Osteocyte (in vitro differentiated cells): Measurements from ENCODE around the gene DOCK8. TPM values are rescaled to one million over a fixed set of nuclear protein-coding genes. Genes with fewer than 3 reads are reported as not detected.

Experiments
- DNase-seq: peaks from one replicate; pipeline ENCODE4 v3.0.0; 2021; ENCODE audit warnings: mixed read lengths; ENCODE audit not compliant: unreplicated experiment; ENCODE audit errors: extremely low spot score
- H3K27ac Mint-ChIP-seq: one replicate; pipeline ENCODE4 v1.8.0; 2021; ENCODE audit warnings: mild to moderate bottlenecking, mixed read lengths; ENCODE audit not compliant: unreplicated experiment
- H3K27me3 Mint-ChIP-seq: one replicate; pipeline ENCODE4 v1.8.0; 2021; ENCODE audit warnings: mixed read lengths; ENCODE audit not compliant: unreplicated experiment
- H3K36me3 Mint-ChIP-seq: one replicate; pipeline ENCODE4 v1.8.0; 2021; ENCODE audit warnings: mixed read lengths; ENCODE audit not compliant: unreplicated experiment
- H3K4me1 Mint-ChIP-seq: one replicate; pipeline ENCODE4 v1.8.0; 2021; ENCODE audit warnings: mixed read lengths; ENCODE audit not compliant: unreplicated experiment
- H3K4me3 Mint-ChIP-seq: one replicate; pipeline ENCODE4 v1.8.0; 2021; ENCODE audit warnings: mild to moderate bottlenecking, moderate library complexity, mixed read lengths; ENCODE audit not compliant: unreplicated experiment
- H3K9me3 Mint-ChIP-seq: one replicate; pipeline ENCODE4 v1.8.0; 2021; ENCODE audit warnings: mixed read lengths; ENCODE audit not compliant: unreplicated experiment
- total RNA-seq: library from RNA; stranded (reverse); gene quantifications from 2 replicates; pipeline ENCODE4 v1.2.1, GENCODE V29; 2021
- TF ChIP-seq, protein P1 (sequence below): fragments of 200-600 bp; sonication (generic); IDR thresholded peaks from 2 replicates; pipeline ENCODE4 v1.5.0; 2021; ENCODE audit warnings: antibody characterized with exemption, mild to moderate bottlenecking, moderate library complexity

DOCK8 gene
- total RNA-seq, 1 donor from 2014 or later = not detected

DNA sequence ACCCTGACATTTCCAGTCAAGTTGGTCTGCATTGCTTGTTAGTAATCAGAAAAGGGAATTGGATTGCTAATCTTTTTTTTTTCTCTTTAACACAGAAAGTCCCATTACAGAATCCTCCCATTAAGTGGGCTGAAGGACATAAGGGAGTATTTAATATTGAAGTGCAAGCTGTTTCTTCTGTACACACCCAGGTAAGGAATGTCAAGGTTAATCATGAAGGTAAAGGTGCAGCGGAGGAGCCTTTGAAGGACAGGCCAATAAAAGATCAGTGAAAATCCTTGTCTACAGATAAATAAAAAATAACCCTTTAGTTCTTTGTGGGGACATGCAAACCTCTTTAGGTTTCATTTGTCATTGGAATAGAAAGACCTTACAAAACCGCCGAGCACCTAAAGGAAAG is 161.4 kb downstream of the DOCK8 start:
- no peaks in the 10 kb centered on the region for H3K27me3 Mint-ChIP-seq
- no peak overlapping the region for H3K4me3 Mint-ChIP-seq
- TF ChIP-seq, protein P1, sequence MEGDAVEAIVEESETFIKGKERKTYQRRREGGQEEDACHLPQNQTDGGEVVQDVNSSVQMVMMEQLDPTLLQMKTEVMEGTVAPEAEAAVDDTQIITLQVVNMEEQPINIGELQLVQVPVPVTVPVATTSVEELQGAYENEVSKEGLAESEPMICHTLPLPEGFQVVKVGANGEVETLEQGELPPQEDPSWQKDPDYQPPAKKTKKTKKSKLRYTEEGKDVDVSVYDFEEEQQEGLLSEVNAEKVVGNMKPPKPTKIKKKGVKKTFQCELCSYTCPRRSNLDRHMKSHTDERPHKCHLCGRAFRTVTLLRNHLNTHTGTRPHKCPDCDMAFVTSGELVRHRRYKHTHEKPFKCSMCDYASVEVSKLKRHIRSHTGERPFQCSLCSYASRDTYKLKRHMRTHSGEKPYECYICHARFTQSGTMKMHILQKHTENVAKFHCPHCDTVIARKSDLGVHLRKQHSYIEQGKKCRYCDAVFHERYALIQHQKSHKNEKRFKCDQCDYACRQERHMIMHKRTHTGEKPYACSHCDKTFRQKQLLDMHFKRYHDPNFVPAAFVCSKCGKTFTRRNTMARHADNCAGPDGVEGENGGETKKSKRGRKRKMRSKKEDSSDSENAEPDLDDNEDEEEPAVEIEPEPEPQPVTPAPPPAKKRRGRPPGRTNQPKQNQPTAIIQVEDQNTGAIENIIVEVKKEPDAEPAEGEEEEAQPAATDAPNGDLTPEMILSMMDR = no peak
- H3K9me3 Mint-ChIP-seq = no peaks in the 10 kb centered on the region
- H3K4me1 Mint-ChIP-seq = no peaks in the 10 kb centered on the region
- no peaks in the 10 kb centered on the region for H3K36me3 Mint-ChIP-seq
- no peak for DNase-seq
- no peak overlapping the region for H3K27ac Mint-ChIP-seq

DNA sequence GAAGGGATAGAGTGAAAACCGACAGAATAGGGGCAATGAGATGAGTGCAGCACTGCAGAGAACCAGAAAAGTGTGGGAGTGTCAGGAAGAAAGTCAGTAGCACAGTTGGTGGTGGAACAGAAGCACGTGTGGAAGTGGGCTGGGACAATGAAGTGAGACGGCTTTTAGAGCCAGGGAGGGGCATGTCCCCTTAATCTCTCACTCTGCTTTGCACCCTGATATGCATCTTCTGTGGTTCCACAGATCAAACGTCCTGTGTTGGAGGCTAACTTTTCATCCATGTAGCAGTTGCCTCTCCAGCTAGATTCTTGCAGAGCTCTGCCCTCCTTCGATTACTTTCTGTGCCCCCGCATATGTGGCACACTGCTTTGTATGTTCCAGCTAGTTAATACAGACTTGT is 163.6 kb downstream of the DOCK8 start:
- Mint-ChIP-seq H3K27me3 (no peaks in the 10 kb centered on the region), H3K9me3 (no peaks in the 10 kb centered on the region), H3K4me3 (no peak overlapping the region), H3K4me1 (no peaks in the 10 kb centered on the region), H3K27ac (no peak overlapping the region), H3K36me3 (no peaks in the 10 kb centered on the region)
- no peak for DNase-seq
- TF ChIP-seq, protein P1 = no peak

DNA sequence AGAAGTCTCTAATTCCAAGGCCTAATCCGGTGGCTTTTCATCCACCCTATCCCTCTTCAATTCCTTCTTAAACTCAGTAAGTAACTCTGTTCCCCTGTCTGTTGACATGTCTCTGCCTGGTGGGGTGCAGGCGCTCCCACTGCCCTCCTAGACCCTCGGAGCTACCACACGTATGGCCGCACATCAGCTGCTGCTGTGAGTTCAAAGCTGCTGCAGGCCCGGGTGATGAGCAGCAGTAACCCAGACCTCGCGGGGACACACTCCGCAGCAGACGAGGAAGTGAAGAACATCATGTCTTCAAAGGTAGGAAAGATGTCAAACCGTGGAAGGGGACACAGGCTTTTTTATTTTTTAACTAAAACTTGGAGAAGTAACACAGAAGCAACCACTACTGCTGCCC is 167.7 kb downstream of the DOCK8 start:
- Mint-ChIP-seq H3K4me3 (no peak overlapping the region), H3K36me3 (no peaks in the 10 kb centered on the region), H3K9me3 (no peaks in the 10 kb centered on the region), H3K4me1 (no peaks in the 10 kb centered on the region), H3K27me3 (no peaks in the 10 kb centered on the region), H3K27ac (no peak overlapping the region)
- TF ChIP-seq, protein P1 = no peak
- DNase-seq = no peak

DNA sequence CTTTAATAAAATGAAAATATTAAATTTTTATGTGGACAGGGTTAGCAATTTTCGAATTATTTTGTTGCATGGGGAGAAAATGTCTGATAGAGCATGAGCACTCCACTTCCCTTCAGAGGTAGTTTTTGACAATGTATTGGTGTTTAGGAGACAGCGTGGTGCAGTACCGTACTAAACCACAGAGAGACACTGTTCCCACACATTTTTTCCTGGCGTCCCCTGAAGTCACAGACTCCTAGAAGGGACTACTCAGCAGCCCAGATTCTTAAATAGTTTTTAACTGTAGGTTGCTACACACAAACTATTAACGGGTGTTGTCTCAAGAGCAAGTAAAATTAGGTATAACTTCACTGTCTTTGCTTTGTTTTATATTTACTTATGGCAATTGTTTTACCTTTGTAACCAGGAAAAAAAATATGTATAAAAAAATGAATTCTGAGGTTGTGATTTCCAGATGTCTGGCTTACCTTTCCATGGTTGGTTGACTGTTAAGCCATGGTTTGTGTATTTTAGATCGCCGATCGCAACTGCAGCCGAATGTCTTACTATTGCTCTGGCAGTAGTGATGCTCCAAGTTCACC is 171.2 kb downstream of the DOCK8 start:
- no peak for DNase-seq
- peaks cover under 1% of the 10 kb centered on the region for H3K27me3 Mint-ChIP-seq
- TF ChIP-seq, protein P1 = peak; percentile 62

DNA sequence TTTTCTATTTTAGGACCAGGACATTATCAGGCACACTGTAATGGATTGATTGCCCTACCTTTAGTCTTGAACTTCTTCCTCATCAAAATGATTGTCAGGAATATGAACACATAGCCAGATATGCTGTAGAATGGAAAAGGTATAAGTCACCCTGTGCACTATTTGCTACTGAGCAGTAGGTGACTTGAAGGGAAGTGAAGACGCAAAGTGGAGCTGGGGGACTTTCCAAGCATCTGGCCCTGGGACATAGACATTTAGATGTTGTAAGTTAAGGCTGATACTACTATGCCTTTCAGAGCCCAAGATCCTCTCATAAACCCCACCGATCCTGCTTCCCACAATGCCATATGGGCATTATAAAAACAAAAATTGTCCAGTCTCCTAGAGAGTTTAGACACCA is 174.5 kb downstream of the DOCK8 start:
- no peaks in the 10 kb centered on the region for H3K9me3 Mint-ChIP-seq
- H3K27ac Mint-ChIP-seq = no peak overlapping the region
- TF ChIP-seq, protein P1 = no peak
- peaks cover 2% of the 10 kb centered on the region for H3K27me3 Mint-ChIP-seq
- H3K4me1 Mint-ChIP-seq = no peaks in the 10 kb centered on the region
- H3K4me3 Mint-ChIP-seq = no peak overlapping the region
- no peaks in the 10 kb centered on the region for H3K36me3 Mint-ChIP-seq
- DNase-seq = no peak

More for the DNA sequence above, 171.2 kb downstream of the DOCK8 start:
- H3K4me1 Mint-ChIP-seq = no peaks in the 10 kb centered on the region
- H3K9me3 Mint-ChIP-seq = no peaks in the 10 kb centered on the region
- H3K4me3 Mint-ChIP-seq = no peak overlapping the region
- no peak overlapping the region for H3K27ac Mint-ChIP-seq
- no peaks in the 10 kb centered on the region for H3K36me3 Mint-ChIP-seq
